Glutamatergic neuron (in vitro differentiated cells): ENCODE results near the gene BRSK2. TPM values are rescaled to one million over a fixed set of nuclear protein-coding genes. Genes with fewer than 3 reads are reported as not detected.

Experiments used
- DNase-seq: peaks from one replicate; pipeline ENCODE4 v3.0.0; 2022
- H3K27ac Mint-ChIP-seq: one replicate; pipeline ENCODE4 v1.8.0; 2020; ENCODE audit warnings: mild to moderate bottlenecking, mixed read lengths, inconsistent platforms; ENCODE audit not compliant: unreplicated experiment
- H3K27me3 Mint-ChIP-seq: one replicate; pipeline ENCODE4 v1.8.0; 2020; ENCODE audit warnings: mild to moderate bottlenecking, moderate library complexity, mixed read lengths, inconsistent platforms; ENCODE audit not compliant: unreplicated experiment
- H3K36me3 Mint-ChIP-seq: one replicate; pipeline ENCODE4 v1.8.0; 2020; ENCODE audit warnings: mild to moderate bottlenecking, mixed read lengths, inconsistent platforms; ENCODE audit not compliant: unreplicated experiment
- H3K4me1 Mint-ChIP-seq: one replicate; pipeline ENCODE4 v1.8.0; 2020; ENCODE audit warnings: mild to moderate bottlenecking, low read depth, mixed read lengths, inconsistent platforms; ENCODE audit not compliant: unreplicated experiment
- H3K4me3 Mint-ChIP-seq: one replicate; pipeline ENCODE4 v1.8.0; 2020; ENCODE audit warnings: mild to moderate bottlenecking, mixed read lengths, inconsistent platforms; ENCODE audit not compliant: unreplicated experiment
- H3K9me3 Mint-ChIP-seq: one replicate; pipeline ENCODE4 v1.8.0; 2020; ENCODE audit warnings: mild to moderate bottlenecking, moderate library complexity, mixed read lengths, inconsistent platforms; ENCODE audit not compliant: unreplicated experiment
- total RNA-seq: library from RNA; stranded (reverse); fragmentation: NEBNext Ultra II Directional; extraction: Animal tissue kit (Norgen Biotek cat#: 25700); gene quantifications from one replicate; pipeline ENCODE4 v1.2.1, GENCODE V29; 2021; ENCODE audit not compliant: unreplicated experiment
- TF ChIP-seq, protein P1 (sequence below): fragments of 200-600 bp; sonication (generic); IDR thresholded peaks from one replicate; pipeline ENCODE4 v1.5.0; 2021; ENCODE audit not compliant: partially characterized antibody, unreplicated experiment

Gene BRSK2
- total RNA-seq, 1 donor from 2014 or later, result 207 TPM

DNA sequence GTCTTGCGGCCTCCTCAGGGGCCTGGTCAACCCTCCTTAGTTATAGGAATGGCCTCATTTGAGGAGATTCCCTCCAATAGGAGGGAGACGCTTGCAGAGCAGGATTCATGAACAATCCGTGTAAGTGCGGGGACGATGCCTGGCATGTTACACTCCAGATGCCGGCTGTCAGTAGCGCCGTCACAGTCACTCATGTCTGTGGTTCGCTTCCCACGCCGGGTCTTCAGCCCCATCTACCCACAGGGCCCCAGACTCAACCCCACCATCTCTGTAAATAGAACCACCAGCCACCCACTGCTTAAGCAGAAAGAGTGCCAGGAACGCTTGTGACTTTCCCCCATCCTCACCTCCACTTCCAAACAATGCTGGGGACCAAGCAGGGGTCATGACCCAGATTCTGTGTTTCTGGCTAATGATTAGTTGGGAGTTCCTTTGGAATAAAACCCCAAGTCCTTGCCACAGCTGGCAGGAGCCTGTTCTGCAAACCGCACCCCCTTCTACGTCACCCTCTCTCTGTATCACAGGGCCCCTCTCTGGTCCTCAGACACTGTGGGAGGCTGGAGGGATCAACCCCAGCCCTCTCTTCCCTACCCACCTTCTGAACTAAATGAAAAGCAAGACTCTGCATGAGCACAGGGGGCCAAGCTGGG, 41.5 kb upstream of the BRSK2 start:
- DNase-seq, result no peak
- Mint-ChIP-seq H3K4me1 (peaks cover 4% of the 10 kb centered on the region), H3K27me3 (peaks cover 8% of the 10 kb centered on the region), H3K9me3 (peaks cover 7% of the 10 kb centered on the region), H3K4me3 (no peak overlapping the region), H3K36me3 (peaks cover 3% of the 10 kb centered on the region), H3K27ac (no peak overlapping the region)
- TF ChIP-seq, protein P1, sequence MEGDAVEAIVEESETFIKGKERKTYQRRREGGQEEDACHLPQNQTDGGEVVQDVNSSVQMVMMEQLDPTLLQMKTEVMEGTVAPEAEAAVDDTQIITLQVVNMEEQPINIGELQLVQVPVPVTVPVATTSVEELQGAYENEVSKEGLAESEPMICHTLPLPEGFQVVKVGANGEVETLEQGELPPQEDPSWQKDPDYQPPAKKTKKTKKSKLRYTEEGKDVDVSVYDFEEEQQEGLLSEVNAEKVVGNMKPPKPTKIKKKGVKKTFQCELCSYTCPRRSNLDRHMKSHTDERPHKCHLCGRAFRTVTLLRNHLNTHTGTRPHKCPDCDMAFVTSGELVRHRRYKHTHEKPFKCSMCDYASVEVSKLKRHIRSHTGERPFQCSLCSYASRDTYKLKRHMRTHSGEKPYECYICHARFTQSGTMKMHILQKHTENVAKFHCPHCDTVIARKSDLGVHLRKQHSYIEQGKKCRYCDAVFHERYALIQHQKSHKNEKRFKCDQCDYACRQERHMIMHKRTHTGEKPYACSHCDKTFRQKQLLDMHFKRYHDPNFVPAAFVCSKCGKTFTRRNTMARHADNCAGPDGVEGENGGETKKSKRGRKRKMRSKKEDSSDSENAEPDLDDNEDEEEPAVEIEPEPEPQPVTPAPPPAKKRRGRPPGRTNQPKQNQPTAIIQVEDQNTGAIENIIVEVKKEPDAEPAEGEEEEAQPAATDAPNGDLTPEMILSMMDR, result no peak

DNA sequence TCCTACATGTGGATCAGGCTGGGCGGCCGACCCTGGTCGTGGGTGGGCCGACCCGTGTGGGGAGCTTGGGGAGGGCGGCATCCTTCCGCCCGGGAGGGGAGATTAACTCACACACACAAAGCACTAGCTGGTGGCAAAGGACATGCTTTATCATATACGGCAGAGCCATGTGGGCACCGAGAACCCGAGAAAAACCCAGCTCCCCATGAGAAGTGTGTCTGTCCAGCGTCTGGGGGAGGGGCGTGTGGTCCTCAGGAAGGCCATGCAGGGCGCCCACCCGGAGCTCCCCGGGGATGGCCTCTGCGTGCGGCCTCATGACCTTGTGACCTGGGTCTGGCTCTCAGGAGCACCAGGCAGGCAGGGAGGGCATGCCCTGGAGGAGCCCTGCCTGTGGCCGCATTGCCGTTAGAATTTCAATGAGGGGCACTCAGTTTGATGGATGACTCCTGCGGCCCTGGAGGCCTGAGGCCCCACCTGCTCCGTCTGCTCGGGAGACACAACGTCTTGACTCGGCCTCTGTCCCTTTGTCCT, 40.9 kb upstream of the BRSK2 start:
- TF ChIP-seq, protein P1, result no peak
- H3K4me3 Mint-ChIP-seq, result peak overlapping the region; percentile 30
- DNase-seq, result peak; percentile 68

DNA sequence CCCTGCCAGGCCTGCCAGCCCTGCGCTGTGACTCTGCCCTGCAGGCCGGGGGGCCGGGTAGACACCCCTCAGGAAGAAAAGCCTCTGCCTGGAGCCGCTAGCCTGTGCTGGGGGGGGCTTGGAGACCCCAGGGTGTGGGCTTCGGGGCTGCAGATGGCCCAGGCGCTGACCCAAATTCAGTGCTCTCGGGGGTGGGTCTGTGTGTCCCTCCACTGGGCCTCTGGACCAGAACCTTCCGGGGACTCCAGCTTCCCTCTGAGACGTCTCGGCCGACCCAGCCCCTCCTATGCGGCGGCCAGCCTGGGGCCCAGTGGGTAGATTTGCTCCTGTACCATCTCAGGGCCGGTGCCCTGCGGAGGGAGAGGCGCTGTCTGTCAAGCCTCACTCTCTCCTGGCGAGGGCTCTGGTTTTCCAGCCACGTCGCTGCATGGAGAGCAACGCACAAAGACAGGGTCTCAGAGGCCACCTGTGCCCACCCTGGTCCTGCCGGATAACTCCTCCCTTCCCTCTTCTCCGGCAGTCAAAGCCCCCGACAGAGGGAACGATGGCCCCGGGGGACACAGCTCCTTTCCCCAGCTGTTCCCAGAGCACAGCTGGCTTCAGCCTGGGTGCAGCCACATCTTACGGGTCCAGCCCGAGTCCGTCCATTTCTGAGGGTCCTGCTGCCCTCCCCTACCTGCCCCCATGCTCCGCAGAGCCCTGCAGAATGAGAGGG, 40.2 kb upstream of the BRSK2 start:
- TF ChIP-seq, protein P1, result no peak
- Mint-ChIP-seq H3K4me3 (no peak overlapping the region), H3K36me3 (no peaks in the 10 kb centered on the region), H3K9me3 (peaks cover 7% of the 10 kb centered on the region), H3K27ac (peak overlapping the region; percentile 59), H3K4me1 (peaks cover 4% of the 10 kb centered on the region), H3K27me3 (peaks cover 10% of the 10 kb centered on the region)
- peak; percentile 56 for DNase-seq

More for the DNA sequence above, 40.9 kb upstream of the BRSK2 start:
- Mint-ChIP-seq H3K36me3 (peaks cover 1% of the 10 kb centered on the region), H3K9me3 (peaks cover 7% of the 10 kb centered on the region), H3K27me3 (peaks cover 10% of the 10 kb centered on the region), H3K27ac (peak overlapping the region; percentile 59), H3K4me1 (peaks cover 4% of the 10 kb centered on the region)

DNA sequence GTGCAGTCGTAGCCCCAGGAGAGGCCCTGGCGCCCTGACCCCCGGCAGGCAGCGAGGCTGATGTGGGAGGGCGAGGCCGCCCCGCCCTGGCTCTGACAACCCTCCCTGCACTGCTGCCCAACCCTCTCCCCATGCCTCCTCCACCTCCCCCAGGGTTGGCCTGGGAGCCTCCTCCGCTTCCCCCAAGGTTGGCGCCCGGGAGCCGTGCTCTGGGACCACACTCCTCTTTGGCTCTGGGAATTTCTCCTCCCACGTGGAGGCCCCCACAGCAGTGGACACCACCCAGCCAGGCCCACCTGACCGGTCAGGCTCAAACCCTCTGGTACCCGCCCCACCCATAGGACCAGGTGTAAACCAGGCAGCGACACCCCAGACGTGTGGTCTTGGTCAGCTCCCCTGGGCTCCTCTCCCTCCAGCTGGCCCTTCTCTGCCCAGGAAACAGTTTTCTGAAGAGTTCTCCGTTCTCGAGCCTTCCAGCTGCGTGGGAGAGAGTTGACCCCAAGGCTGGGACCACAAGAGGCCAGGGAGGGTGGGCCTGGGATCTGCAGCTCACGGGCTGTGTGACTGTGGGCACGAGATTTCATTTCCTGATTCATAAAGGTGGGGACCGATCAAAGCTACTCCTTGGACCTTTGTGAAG, 39.5 kb upstream of the BRSK2 start:
- Mint-ChIP-seq H3K4me3 (peak overlapping the region; percentile 30), H3K4me1 (peaks cover 4% of the 10 kb centered on the region), H3K9me3 (peaks cover 7% of the 10 kb centered on the region), H3K27ac (peak overlapping the region; percentile 52), H3K27me3 (peaks cover 10% of the 10 kb centered on the region), H3K36me3 (no peaks in the 10 kb centered on the region)
- TF ChIP-seq, protein P1, result no peak
- DNase-seq, result no peak
